ENCODE results near the gene ADGRA1. TPM values are rescaled to one million over a fixed set of nuclear protein-coding genes. Genes with fewer than 3 reads are reported as not detected.

The ADGRA1 gene
- total and polyA plus RNA-seq, 10 of the 15 experiments (the other 5 are each of a cell fraction or from before 2014, with no cell fraction given) = not detected

GRCh38 chr10:133158756-133159610 lies 71.3 kb downstream of the ADGRA1 start:
- SMC1A ChIA-PET (ENCODE audit: uncharacterized antibody, unreplicated experiment) = no interaction called here
- ATAC-seq (no peak), DNase-seq (ENCODE audit: low read depth, low spot score) (no peak), FAIRE-seq (no peak)
- Histone ChIP-seq H3K27me3 (replicated peaks in 1 of 2; ENCODE audit: control insufficient read depth in 2 of 2, insufficient read depth in 2 of 2, low read length in 1 of 2) (no peaks in the 10 kb centered on the region), H3K4me2 (ENCODE audit: control insufficient read depth, insufficient read depth) (no peak overlapping the region), H3K9me3 (replicated peaks; ENCODE audit: control insufficient read depth, insufficient read depth, low read length) (no peaks in the 10 kb centered on the region), H3K27ac (ENCODE audit: control insufficient read depth, insufficient read depth) (no peak overlapping the region), H3K36me3 (ENCODE audit: control insufficient read depth in 2 of 2, insufficient read depth in 2 of 2, low read length in 1 of 2) (no peaks in the 10 kb centered on the region), H4K20me1 (ENCODE audit: control insufficient read depth, insufficient read depth) (no peaks in the 10 kb centered on the region), H3K79me2 (ENCODE audit: control insufficient read depth, insufficient read depth, low read length) (no peaks in the 10 kb centered on the region), H2AFZ (ENCODE audit: control insufficient read depth, low read depth, low read length) (no peak overlapping the region), H3K4me3 (no peak overlapping the region), H3K4me1 (ENCODE audit: control insufficient read depth, insufficient read depth, low read length) (no peaks in the 10 kb centered on the region), H3K9ac (ENCODE audit: control insufficient read depth, insufficient read depth, low read length) (no peak overlapping the region)
- BruUV-seq (replicated peaks) = no TSS peak
- RAD21 ChIA-PET (ENCODE audit: unreplicated experiment) = no interaction called here
- POLR2A ChIA-PET = no interaction called here
- in situ Hi-C loops (cut with MboI) (no loop called here), intact Hi-C loops (cut with micrococcal nuclease; ENCODE audit: unreplicated experiment) (no loop called here)
- CTCF ChIA-PET = no interaction called here
- 46% methylated on average over 23 of the region's 23 CpGs for WGBS (ENCODE audit: insufficient coverage, insufficient replicate concordance, low lambda C conversion rate, missing lambda C conversion rate)
- TF ChIP-seq NRF1 (conservative IDR thresholded peaks at IDR 0.05; ENCODE audit: low read depth, low read length) (no peak), MYC (IDR thresholded peaks at IDR 0.05; ENCODE audit: insufficient read depth, insufficient read length, insufficient replicate concordance, low read length, severe bottlenecking) (no peak), BRCA1 (IDR thresholded peaks at IDR 0.05; ENCODE audit: low read depth, low read length) (no peak), HCFC1 (IDR thresholded peaks at IDR 0.05; ENCODE audit: low read length) (no peak), ZBED1 (IDR thresholded peaks at IDR 0.05; ENCODE audit: borderline replicate concordance) (no peak), NKRF (conservative IDR thresholded peaks at IDR 0.05) (no peak), SMARCA5 (IDR thresholded peaks at IDR 0.05) (no peak), REST (IDR thresholded peaks at IDR 0.05; ENCODE audit: low read depth, low read length) (no peak), STAT3 (IDR thresholded peaks at IDR 0.05; ENCODE audit: low read depth, low read length) (no peak), BCL11A (IDR thresholded peaks at IDR 0.05; ENCODE audit: low read depth, low read length) (no peak), CEBPB (IDR thresholded peaks at IDR 0.05; ENCODE audit: borderline replicate concordance in 1 of 2, low read depth in 2 of 2, low read length in 2 of 2) (no peak)
- TF ChIP-seq, protein P1, sequence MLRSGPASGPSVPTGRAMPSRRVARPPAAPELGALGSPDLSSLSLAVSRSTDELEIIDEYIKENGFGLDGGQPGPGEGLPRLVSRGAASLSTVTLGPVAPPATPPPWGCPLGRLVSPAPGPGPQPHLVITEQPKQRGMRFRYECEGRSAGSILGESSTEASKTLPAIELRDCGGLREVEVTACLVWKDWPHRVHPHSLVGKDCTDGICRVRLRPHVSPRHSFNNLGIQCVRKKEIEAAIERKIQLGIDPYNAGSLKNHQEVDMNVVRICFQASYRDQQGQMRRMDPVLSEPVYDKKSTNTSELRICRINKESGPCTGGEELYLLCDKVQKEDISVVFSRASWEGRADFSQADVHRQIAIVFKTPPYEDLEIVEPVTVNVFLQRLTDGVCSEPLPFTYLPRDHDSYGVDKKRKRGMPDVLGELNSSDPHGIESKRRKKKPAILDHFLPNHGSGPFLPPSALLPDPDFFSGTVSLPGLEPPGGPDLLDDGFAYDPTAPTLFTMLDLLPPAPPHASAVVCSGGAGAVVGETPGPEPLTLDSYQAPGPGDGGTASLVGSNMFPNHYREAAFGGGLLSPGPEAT (IDR thresholded peaks at IDR 0.05; ENCODE audit: low read depth) = no peak
